Forelimb muscle (tissue), 1 donor: ENCODE measurements around the gene C21orf58. TPM values are rescaled to one million over a fixed set of nuclear protein-coding genes. Genes with fewer than 3 reads are reported as not detected.

Experiments
- DNase-seq: peaks from one replicate; pipeline ENCODE4 v3.0.0-alpha.2; 2013; ENCODE audit warnings: low read depth
- polyA plus RNA-seq: library from polyadenylated mRNA; unstranded; fragments of 120-200 nt; gene quantifications from one replicate; pipeline ENCODE4 v1.2.1, GENCODE V29; 2013; ENCODE audit not compliant: insufficient read length

The C21orf58 gene
- polyA plus RNA-seq, 1 donor: 8.2 TPM

GRCh38 chr21:46354046-46354445 lies 30.4 kb upstream of the C21orf58 start:
- DNase-seq: no peak

- no peak for DNase-seq
Measured at GRCh38 chr21:46352913-46353312, 29.2 kb upstream of the C21orf58 start.

- DNase-seq: no peak
Measured at GRCh38 chr21:46352164-46352515, 28.5 kb upstream of the C21orf58 start.

- no peak for DNase-seq
Measured at GRCh38 chr21:46351476-46352163, 27.9 kb upstream of the C21orf58 start.

GRCh38 chr21:46350981-46351380 lies 27.3 kb upstream of the C21orf58 start:
- no peak for DNase-seq

GRCh38 chr21:46350571-46350970 lies 26.9 kb upstream of the C21orf58 start:
- no peak for DNase-seq

- DNase-seq: no peak
Measured at GRCh38 chr21:46349134-46349760, 25.6 kb upstream of the C21orf58 start.

- no peak for DNase-seq
Measured at GRCh38 chr21:46347791-46348381, 24.2 kb upstream of the C21orf58 start.

- DNase-seq: no peak
Measured at GRCh38 chr21:46347203-46347550, 23.5 kb upstream of the C21orf58 start.

GRCh38 chr21:46346296-46347202 lies 22.9 kb upstream of the C21orf58 start:
- no peak for DNase-seq

GRCh38 chr21:46345861-46346260 lies 22.2 kb upstream of the C21orf58 start:
- DNase-seq: no peak

GRCh38 chr21:46344219-46344915 lies 20.7 kb upstream of the C21orf58 start:
- no peak for DNase-seq

- DNase-seq: no peak
Measured at GRCh38 chr21:46340998-46341397, 17.3 kb upstream of the C21orf58 start.

GRCh38 chr21:46336603-46337002 lies 12.9 kb upstream of the C21orf58 start:
- DNase-seq: no peak

GRCh38 chr21:46334351-46335140 lies 10.9 kb upstream of the C21orf58 start:
- DNase-seq: no peak

GRCh38 chr21:46329796-46330195 lies 6.1 kb upstream of the C21orf58 start:
- DNase-seq: no peak

GRCh38 chr21:46328151-46328550 lies 4.5 kb upstream of the C21orf58 start:
- no peak for DNase-seq

GRCh38 chr21:46327711-46328110 lies 4.0 kb upstream of the C21orf58 start:
- no peak for DNase-seq

- DNase-seq: no peak
Measured at GRCh38 chr21:46326110-46326703, 2.5 kb upstream of the C21orf58 start.
